Measurements from ENCODE around the gene FAM43B. TPM values are rescaled to one million over a fixed set of nuclear protein-coding genes. Genes with fewer than 3 reads are reported as not detected.

The FAM43B gene
- 0.33 TPM in 1 of 2 replicates, not detected in the other for total RNA-seq

GRCh38 chr1:20551945-20552727 is at the start of gene FAM43B:
Gene FAM43B, plus strand, starts transcription at chr1:20552573. Its CDS starts 401 bp downstream, at chr1:20552974.

DNA sequence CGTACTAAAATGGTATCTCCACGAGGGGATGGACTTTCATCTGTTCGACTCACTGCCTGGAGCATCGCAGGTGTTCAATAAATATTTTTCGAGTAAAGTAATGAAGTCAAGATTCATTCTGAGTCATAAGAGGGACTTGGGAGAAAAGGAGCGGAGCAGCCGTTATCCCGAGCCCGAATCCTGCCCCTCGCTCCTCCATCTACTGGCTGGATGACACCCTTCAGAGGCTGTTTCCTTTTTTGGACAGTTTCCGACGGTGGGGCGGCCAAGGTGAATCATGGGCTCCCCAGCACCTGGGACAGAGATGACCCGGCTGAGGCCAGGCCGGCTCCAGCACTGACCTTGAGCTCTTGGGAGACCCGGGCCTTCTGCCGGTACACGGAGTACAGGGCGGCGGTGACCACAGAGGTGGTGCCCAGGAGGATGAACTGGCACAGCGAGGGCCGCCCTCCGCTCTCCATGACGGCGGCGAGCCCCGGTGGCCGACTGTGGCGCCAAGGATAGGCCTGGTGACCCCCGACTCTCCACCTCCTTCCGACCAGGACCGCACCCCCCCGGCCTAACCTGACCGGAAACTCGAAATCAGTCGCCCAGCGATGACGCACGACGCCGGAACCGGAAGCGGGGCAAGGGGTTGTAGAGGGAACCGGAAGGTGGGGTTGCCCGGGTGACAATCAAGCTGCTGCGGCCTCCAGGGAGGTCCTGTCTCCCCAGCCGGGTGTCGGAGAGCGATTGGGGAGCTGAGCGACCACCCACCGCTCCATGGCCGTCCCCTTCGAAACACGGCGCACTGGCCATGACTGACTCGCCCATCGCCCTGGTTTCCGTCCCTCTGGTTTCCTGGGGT is 44.6 kb upstream of the FAM43B start, which contains the start of gene MUL1:
TSS of gene MUL1 (minus strand) at position 588 of the 847 bp plus-strand sequence. CDS start at position 461, 127 bp downstream.

DNA sequence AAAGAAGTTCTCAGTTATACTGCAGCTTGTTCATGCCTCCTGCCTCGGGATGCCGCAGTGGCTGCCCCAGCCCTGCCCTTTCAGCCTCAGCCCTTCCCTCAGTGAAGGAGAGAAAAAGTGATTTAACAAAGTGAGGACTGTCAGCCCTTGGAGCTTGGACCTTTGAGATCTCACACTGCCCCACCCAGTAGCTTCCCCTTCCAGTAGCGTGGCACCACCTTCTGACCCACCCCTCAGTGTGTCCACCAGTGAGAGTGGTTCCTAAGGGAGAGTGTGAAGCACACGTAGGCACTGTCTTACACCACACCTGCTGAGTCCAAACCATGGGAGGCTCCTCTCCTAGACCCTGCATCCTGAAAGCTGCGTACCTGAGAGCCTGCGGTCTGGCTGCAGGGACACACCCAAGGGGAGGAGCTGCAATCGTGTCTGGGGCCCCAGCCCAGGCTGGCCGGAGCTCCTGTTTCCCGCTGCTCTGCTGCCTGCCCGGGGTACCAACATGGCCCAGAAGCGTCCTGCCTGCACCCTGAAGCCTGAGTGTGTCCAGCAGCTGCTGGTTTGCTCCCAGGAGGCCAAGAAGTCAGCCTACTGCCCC is 36.4 kb downstream of the FAM43B start, which contains the start of gene CDA:
TSS of gene CDA (plus strand) at position 464 of the 592 bp plus-strand sequence. CDS start at position 497, 33 bp downstream.

Other genes with a start within 250 kb of the FAM43B start
- 36.7 and 48.4 TPM in 2 replicates for gene CAMK2N1, start 66.4 kb upstream of the FAM43B start, total RNA-seq
- 26.3 and 33.2 TPM in 2 replicates for gene MUL1, start 44.4 kb upstream of the FAM43B start, total RNA-seq
- 1.2 and 1.3 TPM in 2 replicates for gene CDA, start 36.5 kb downstream of the FAM43B start, total RNA-seq
- gene PINK1, start 80.9 kb downstream of the FAM43B start, total RNA-seq: 63.1 and 131 TPM in 2 replicates
- gene DDOST, start 108.8 kb downstream of the FAM43B start, total RNA-seq: 279 and 378 TPM in 2 replicates
- gene KIF17, start 165.4 kb downstream of the FAM43B start, total RNA-seq: 1.5 and 4.1 TPM in 2 replicates
- gene SH2D5, start 180.1 kb downstream of the FAM43B start, total RNA-seq: 4.2 and 6.3 TPM in 2 replicates
- gene HP1BP3, start 234.7 kb downstream of the FAM43B start, total RNA-seq: 257 and 336 TPM in 2 replicates

All from smooth muscle cell of trachea (primary cell).